Skeletal muscle satellite cell (primary cell): ENCODE results near the gene TRIO.

ENCODE experiments used
- H3K27me3 ChIP-seq: 2 replicates; pipeline ENCODE4 v1.7.0; 2013; ENCODE audit warnings: low read length; ENCODE audit not compliant: control insufficient read depth, insufficient read depth
- H3K36me3 ChIP-seq: 2 replicates; pipeline ENCODE4 v1.7.0; 2013; ENCODE audit warnings: mild to moderate bottlenecking, control low read depth, low read length; ENCODE audit not compliant: insufficient read depth
- H3K4me1 ChIP-seq: 2 replicates; pipeline ENCODE4 v1.7.0; 2013; ENCODE audit warnings: low read length; ENCODE audit not compliant: control insufficient read depth, insufficient read depth
- H3K4me2 ChIP-seq: 2 replicates; pipeline ENCODE4 v1.7.0; 2013; ENCODE audit warnings: mild to moderate bottlenecking, low read length
- H3K4me3 ChIP-seq: 2 replicates; pipeline ENCODE4 v1.7.0; 2013; ENCODE audit warnings: low read length
- H3K9ac ChIP-seq: 2 replicates; pipeline ENCODE4 v1.7.0; 2013; ENCODE audit warnings: mild to moderate bottlenecking, low read depth, low read length, moderate library complexity
- H3K9me3 ChIP-seq: replicated peaks from 2 replicates; pipeline ENCODE4 v1.7.0; 2013; ENCODE audit warnings: mild to moderate bottlenecking, control low read depth, low read length

TRIO gene

GRCh38 chr5:14216902-14217301, 73.8 kb downstream of the TRIO start:
- Histone ChIP-seq H3K36me3 (peaks cover 9% of the 10 kb centered on the region), H3K4me1 (peaks cover 80% of the 10 kb centered on the region), H3K9me3 (no peaks in the 10 kb centered on the region), H3K27me3 (no peaks in the 10 kb centered on the region), H3K4me2 (no peak overlapping the region), H3K4me3 (no peak overlapping the region), H3K9ac (no peak overlapping the region)

DNA sequence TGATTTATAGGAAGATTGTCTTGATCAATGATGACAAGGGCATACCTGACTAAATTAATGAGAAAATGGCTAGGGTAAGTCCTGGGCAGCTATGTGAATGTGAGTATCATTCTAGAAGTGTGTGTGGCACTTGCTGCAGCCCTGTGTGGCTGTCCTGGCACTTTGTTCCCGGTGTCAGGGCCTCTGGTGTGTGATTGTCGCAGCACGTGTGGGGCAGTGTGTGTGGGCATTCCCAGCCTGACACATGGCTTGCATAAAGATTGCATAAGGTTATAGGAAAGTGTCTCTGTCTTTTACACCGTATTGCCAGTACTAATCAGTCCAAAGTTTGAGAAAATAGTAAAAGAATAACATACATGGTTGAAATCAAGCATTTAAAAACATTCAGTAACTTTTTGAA, 74.4 kb downstream of the TRIO start:
- H3K9ac ChIP-seq, result no peak overlapping the region
- peaks cover 79% of the 10 kb centered on the region for H3K4me1 ChIP-seq
- no peak overlapping the region for H3K4me3 ChIP-seq
- no peaks in the 10 kb centered on the region for H3K27me3 ChIP-seq
- no peak overlapping the region for H3K4me2 ChIP-seq
- no peaks in the 10 kb centered on the region for H3K9me3 ChIP-seq
- H3K36me3 ChIP-seq, result peaks cover 15% of the 10 kb centered on the region

- Histone ChIP-seq H3K4me3 (no peak overlapping the region), H3K27me3 (no peaks in the 10 kb centered on the region), H3K4me1 (peaks cover 79% of the 10 kb centered on the region), H3K4me2 (no peak overlapping the region), H3K9me3 (no peaks in the 10 kb centered on the region), H3K9ac (no peak overlapping the region), H3K36me3 (peaks cover 19% of the 10 kb centered on the region)
These were observed 74.9 kb downstream of the TRIO start for GRCh38 chr5:14218011-14218410.

- Histone ChIP-seq H3K9ac (peak overlapping the region; percentile 27), H3K4me1 (peaks cover 80% of the 10 kb centered on the region), H3K4me2 (peak overlapping the region; percentile 57), H3K36me3 (peaks cover 24% of the 10 kb centered on the region), H3K4me3 (no peak overlapping the region), H3K9me3 (no peaks in the 10 kb centered on the region), H3K27me3 (no peaks in the 10 kb centered on the region)
These were observed 75.3 kb downstream of the TRIO start for GRCh38 chr5:14218480-14218879.

GRCh38 chr5:14218897-14219573, 75.9 kb downstream of the TRIO start:
- Histone ChIP-seq H3K4me2 (peak overlapping the region; percentile 57), H3K9ac (peak overlapping the region; percentile 27), H3K4me1 (peaks cover 76% of the 10 kb centered on the region), H3K4me3 (no peak overlapping the region), H3K9me3 (no peaks in the 10 kb centered on the region), H3K27me3 (no peaks in the 10 kb centered on the region), H3K36me3 (peaks cover 25% of the 10 kb centered on the region)

DNA sequence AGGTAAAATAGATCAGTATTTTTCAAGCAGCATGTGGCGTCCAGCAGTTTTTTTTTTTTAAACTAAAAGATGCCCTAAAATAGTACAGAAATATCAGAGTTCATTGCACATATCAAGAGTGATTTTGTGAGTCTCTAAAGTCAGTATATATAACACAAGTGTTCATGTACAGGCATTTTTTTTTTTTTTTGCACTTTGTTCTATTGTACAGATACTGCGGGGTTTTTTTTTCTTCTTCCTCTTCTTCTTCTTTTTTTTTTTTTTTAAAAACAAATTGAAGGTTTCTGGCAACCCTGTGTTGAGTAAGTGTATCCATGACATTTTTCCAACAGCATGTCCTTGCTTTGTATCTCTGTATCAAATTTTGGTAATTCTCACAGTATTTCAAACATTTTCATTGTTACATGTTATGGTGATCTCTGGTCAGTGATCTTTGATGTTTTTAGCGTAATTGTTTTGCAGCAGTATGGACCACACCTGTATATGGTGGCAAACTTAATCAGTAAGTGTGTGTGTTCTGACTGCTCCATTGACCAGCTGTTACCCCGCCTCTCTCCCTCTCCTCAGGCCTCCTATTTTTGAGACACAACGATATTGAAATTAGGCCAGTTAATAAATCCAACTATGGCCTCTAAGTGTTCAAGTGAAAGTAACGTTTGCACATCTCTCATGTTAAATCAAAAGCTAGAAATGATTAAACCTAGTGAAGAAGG, 76.8 kb downstream of the TRIO start:
- Histone ChIP-seq H3K27me3 (no peaks in the 10 kb centered on the region), H3K36me3 (peaks cover 27% of the 10 kb centered on the region), H3K4me3 (no peak overlapping the region), H3K9ac (no peak overlapping the region), H3K9me3 (no peaks in the 10 kb centered on the region), H3K4me2 (no peak overlapping the region), H3K4me1 (peaks cover 75% of the 10 kb centered on the region)

GRCh38 chr5:14220642-14221041, 77.5 kb downstream of the TRIO start:
- H3K9ac ChIP-seq, result no peak overlapping the region
- H3K27me3 ChIP-seq, result no peaks in the 10 kb centered on the region
- no peaks in the 10 kb centered on the region for H3K9me3 ChIP-seq
- H3K4me2 ChIP-seq, result no peak overlapping the region
- H3K36me3 ChIP-seq, result peaks cover 31% of the 10 kb centered on the region
- peaks cover 80% of the 10 kb centered on the region for H3K4me1 ChIP-seq
- no peak overlapping the region for H3K4me3 ChIP-seq

DNA sequence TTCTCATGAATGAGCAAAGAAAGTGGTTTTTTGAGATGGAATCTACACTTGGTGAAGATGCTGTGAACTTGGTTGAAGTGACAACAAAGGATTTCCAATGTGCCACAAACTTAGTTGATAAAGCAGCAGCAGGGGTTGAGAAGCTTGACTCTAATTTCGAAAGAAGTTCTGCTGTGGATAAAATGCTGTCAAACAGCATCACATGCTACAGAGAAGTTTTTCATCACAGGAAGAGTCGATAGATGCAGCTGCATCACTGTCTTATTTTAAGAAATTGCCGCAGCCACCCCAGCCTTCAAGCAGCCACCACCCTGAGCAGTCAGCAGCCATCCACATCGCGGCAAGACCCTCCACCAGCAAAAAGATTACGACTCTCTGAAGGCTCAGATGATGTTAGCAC, 78.6 kb downstream of the TRIO start:
- no peaks in the 10 kb centered on the region for H3K9me3 ChIP-seq
- H3K27me3 ChIP-seq, result no peaks in the 10 kb centered on the region
- H3K4me3 ChIP-seq, result no peak overlapping the region
- no peak overlapping the region for H3K9ac ChIP-seq
- peaks cover 73% of the 10 kb centered on the region for H3K4me1 ChIP-seq
- no peak overlapping the region for H3K4me2 ChIP-seq
- H3K36me3 ChIP-seq, result peaks cover 31% of the 10 kb centered on the region

GRCh38 chr5:14222206-14222605, 79.1 kb downstream of the TRIO start:
- Histone ChIP-seq H3K36me3 (peaks cover 31% of the 10 kb centered on the region), H3K4me1 (peaks cover 73% of the 10 kb centered on the region), H3K9me3 (no peaks in the 10 kb centered on the region), H3K4me2 (no peak overlapping the region), H3K27me3 (no peaks in the 10 kb centered on the region), H3K4me3 (no peak overlapping the region), H3K9ac (no peak overlapping the region)

DNA sequence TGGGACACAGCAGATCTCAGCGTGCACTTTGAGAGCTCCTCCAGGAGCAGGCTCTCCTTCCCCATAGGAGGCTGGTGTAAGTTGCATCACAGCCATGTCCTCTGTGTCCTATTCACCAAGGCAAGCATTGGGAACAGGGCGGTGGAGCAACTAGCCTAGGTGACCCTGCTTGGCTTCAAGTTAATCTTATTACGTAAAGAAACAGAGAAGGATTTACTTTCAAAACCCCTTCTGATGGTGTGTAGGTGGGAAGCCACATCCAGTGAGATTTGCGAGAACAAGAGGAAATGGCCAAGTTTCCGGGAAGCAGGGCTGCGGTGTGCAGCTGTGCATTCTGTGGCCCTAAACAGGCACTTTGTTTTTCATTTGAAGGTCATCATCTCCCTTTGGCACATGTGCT, 80.2 kb downstream of the TRIO start:
- Histone ChIP-seq H3K36me3 (peaks cover 34% of the 10 kb centered on the region), H3K4me1 (peaks cover 73% of the 10 kb centered on the region), H3K27me3 (no peaks in the 10 kb centered on the region), H3K9me3 (no peaks in the 10 kb centered on the region), H3K4me2 (no peak overlapping the region), H3K9ac (no peak overlapping the region), H3K4me3 (no peak overlapping the region)

GRCh38 chr5:14225173-14225834, 82.2 kb downstream of the TRIO start:
- peaks cover 69% of the 10 kb centered on the region for H3K4me1 ChIP-seq

More at GRCh38 chr5:14225173-14225834, 82.2 kb downstream of the TRIO start:
- no peaks in the 10 kb centered on the region for H3K9me3 ChIP-seq
- H3K4me2 ChIP-seq, result no peak overlapping the region
- H3K9ac ChIP-seq, result no peak overlapping the region
- peaks cover 34% of the 10 kb centered on the region for H3K36me3 ChIP-seq
- H3K4me3 ChIP-seq, result no peak overlapping the region
- H3K27me3 ChIP-seq, result no peaks in the 10 kb centered on the region
